GM06990 (cell line): ENCODE measurements around the gene UBE2D2.
A peak's percentile ranks its signal among the peaks of the same experiment; 100 is the strongest.

Experiments
- DNase-seq: peaks from one replicate; pipeline ENCODE4 v3.0.0-alpha.2; 2011; ENCODE audit not compliant: insufficient read length; ENCODE audit errors: extremely low read depth
- H3K27me3 ChIP-seq: replicated peaks from 2 replicates; pipeline ENCODE4 v1.6.0; 2011; ENCODE audit warnings: low read length; ENCODE audit not compliant: control insufficient read depth, insufficient read depth
- H3K36me3 ChIP-seq: 2 replicates; pipeline ENCODE4 v1.5.1; 2011; ENCODE audit warnings: low read length; ENCODE audit not compliant: control insufficient read depth, insufficient read depth
- H3K4me3 ChIP-seq: replicated peaks from 2 replicates; pipeline ENCODE4 v1.5.1; 2011; ENCODE audit warnings: low read depth, mild to moderate bottlenecking, control low read depth, low read length
- CTCF ChIP-seq: IDR thresholded peaks from 2 replicates; pipeline ENCODE4 v1.5.1; 2011; ENCODE audit warnings: low read length, control low read depth, mild to moderate bottlenecking, inconsistent platforms; ENCODE audit not compliant: insufficient read depth, poor library complexity, severe bottlenecking

Gene UBE2D2

GRCh38 chr5:139651853-139652787 is 91.0 kb downstream of the UBE2D2 start:
- Histone ChIP-seq H3K27me3 (no peaks in the 10 kb centered on the region), H3K4me3 (peak overlapping the region; percentile 84), H3K36me3 (no peaks in the 10 kb centered on the region)
- peak; percentile 97 for DNase-seq
- no peak for TF ChIP-seq CTCF

GRCh38 chr5:139652788-139653241 is 91.7 kb downstream of the UBE2D2 start:
- Histone ChIP-seq H3K27me3 (no peaks in the 10 kb centered on the region), H3K36me3 (no peaks in the 10 kb centered on the region), H3K4me3 (peak overlapping the region; percentile 52)
- no peak for DNase-seq
- no peak for TF ChIP-seq CTCF

GRCh38 chr5:139653616-139654015 is 92.5 kb downstream of the UBE2D2 start:
- no peak for TF ChIP-seq CTCF
- Histone ChIP-seq H3K4me3 (no peak overlapping the region), H3K27me3 (no peaks in the 10 kb centered on the region), H3K36me3 (no peaks in the 10 kb centered on the region)
- no peak for DNase-seq

- H3K4me3 ChIP-seq, result no peak overlapping the region
- TF ChIP-seq CTCF, result no peak
Observed at GRCh38 chr5:139654464-139654863, 93.3 kb downstream of the UBE2D2 start.

GRCh38 chr5:139654871-139655491 is 93.8 kb downstream of the UBE2D2 start:
- DNase-seq, result no peak
- H3K4me3 ChIP-seq, result no peak overlapping the region

More at GRCh38 chr5:139654464-139654863, 93.3 kb downstream of the UBE2D2 start:
- Histone ChIP-seq H3K27me3 (no peaks in the 10 kb centered on the region), H3K36me3 (no peaks in the 10 kb centered on the region)
- no peak for DNase-seq

More at GRCh38 chr5:139654871-139655491, 93.8 kb downstream of the UBE2D2 start:
- no peaks in the 10 kb centered on the region for H3K36me3 ChIP-seq
- no peaks in the 10 kb centered on the region for H3K27me3 ChIP-seq
- no peak for TF ChIP-seq CTCF
